GM12878 (cell line): ENCODE measurements around the gene NFE2L1. TPM values are rescaled to one million over a fixed set of nuclear protein-coding genes. Genes with fewer than 3 reads are reported as not detected.

ENCODE experiments used
- ATAC-seq: fragments of 200-7000 bp; cut with Tn5 transposase; 3 replicates; pipeline ENCODE4 v1.9.1; 2020; ENCODE audit warnings: mild to moderate bottlenecking, moderate library complexity
- BruUV-seq: library from RNA; stranded (reverse); fragments of 400-500 nt; replicated peaks from 2 replicates; lab custom pipeline; 2021; lab: Mats Ljungman, UMichigan
- CTCF ChIA-PET: fragments of 300-600 bp; sonication (Branson Sonifier 250); formaldehyde crosslinking; extraction: SDS; loops from one replicate; lab custom pipeline; 2021; ENCODE audit warnings: inconsistent platforms; lab: Yijun Ruan, JAX
- POLR2A ChIA-PET: fragments of 350-600 bp; formaldehyde crosslinking; extraction: SDS; loops from one replicate; lab custom pipeline; 2021; ENCODE audit warnings: inconsistent platforms; lab: Charles Lee
- RAD21 ChIA-PET: fragments of 300-600 bp; sonication (Branson Sonifier 250); formaldehyde crosslinking; loops from one replicate; lab custom pipeline; 2023; ENCODE audit warnings: antibody characterized with exemption; ENCODE audit not compliant: unreplicated experiment; lab: Charles Lee
- SMC1A ChIA-PET: fragments of 300-600 bp; sonication (Branson Sonifier 250); formaldehyde crosslinking; loops from one replicate; lab custom pipeline; 2023; ENCODE audit not compliant: unreplicated experiment, uncharacterized antibody; lab: Charles Lee
- DNase-seq: peaks from one replicate; pipeline ENCODE4 v3.0.0-alpha.2; 2011; ENCODE audit warnings: low read depth, low spot score
- FAIRE-seq: peaks from 3 replicates; lab custom pipeline; 2011; peaks lifted over from hg19 to GRCh38; lab: Jason Lieb, UNC
- H2AFZ ChIP-seq: 2 replicates; pipeline ENCODE4 v1.6.0; 2011; ENCODE audit warnings: low read depth, low read length, control low read depth; ENCODE audit not compliant: control insufficient read depth
- H3K27ac ChIP-seq: 2 replicates; pipeline ENCODE4 v1.5.1; 2011; ENCODE audit warnings: control low read depth; ENCODE audit not compliant: control insufficient read depth, insufficient read depth
- H3K27me3 ChIP-seq, 2 experiments: replicated peaks in 1 of 2; 2 replicates each; pipeline versions ENCODE4 v1.6.0 to v1.6.1; 2011; ENCODE audit warnings: low read length in 1 of 2; ENCODE audit not compliant: control insufficient read depth in 2 of 2, insufficient read depth in 2 of 2
- H3K36me3 ChIP-seq, 2 experiments: 2 replicates each; pipeline ENCODE4 v1.5.1; 2011; ENCODE audit warnings: low read length in 1 of 2; ENCODE audit not compliant: control insufficient read depth in 2 of 2, insufficient read depth in 2 of 2
- H3K4me1 ChIP-seq: 2 replicates; pipeline ENCODE4 v1.6.1; 2011; ENCODE audit warnings: mild to moderate bottlenecking, low read length, moderate library complexity, mixed read lengths; ENCODE audit not compliant: control insufficient read depth, insufficient read depth
- H3K4me2 ChIP-seq: 2 replicates; pipeline ENCODE4 v1.6.0; 2011; ENCODE audit warnings: control low read depth; ENCODE audit not compliant: control insufficient read depth, insufficient read depth
- H3K4me3 ChIP-seq: fragments of 200-600 bp; sonication (generic); 2 replicates; pipeline ENCODE4 v1.5.1; 2016
- H3K79me2 ChIP-seq: 2 replicates; pipeline ENCODE4 v1.6.0; 2011; ENCODE audit warnings: low read length; ENCODE audit not compliant: control insufficient read depth, insufficient read depth
- H3K9ac ChIP-seq: 2 replicates; pipeline ENCODE4 v1.8.0; 2011; ENCODE audit warnings: low read length, control low read depth, mixed read lengths; ENCODE audit not compliant: control insufficient read depth, insufficient read depth
- H3K9me3 ChIP-seq: replicated peaks from 3 replicates; pipeline ENCODE4 v1.5.1; 2011; ENCODE audit warnings: mild to moderate bottlenecking, low read length; ENCODE audit not compliant: control insufficient read depth, insufficient read depth
- H4K20me1 ChIP-seq: 2 replicates; pipeline ENCODE4 v1.6.0; 2011; ENCODE audit not compliant: control insufficient read depth, insufficient read depth
- CHD1 ChIP-seq: IDR thresholded peaks from 2 replicates; pipeline ENCODE4 v1.6.1; 2012; ENCODE audit warnings: low read depth, low read length, improper control_type of control experiment
- HDGF ChIP-seq: fragments of 450-650 bp; IDR thresholded peaks from 2 replicates; pipeline ENCODE4 v1.6.1; 2016; ENCODE audit warnings: antibody characterized with exemption
- IRF3 ChIP-seq: fragments of 450-650 bp; IDR thresholded peaks from 2 replicates; pipeline ENCODE4 v1.6.1; 2014; ENCODE audit warnings: mild to moderate bottlenecking
- PAX8 ChIP-seq: fragments of 450-650 bp; IDR thresholded peaks from 2 replicates; pipeline ENCODE4 v1.6.1; 2017; ENCODE audit warnings: mild to moderate bottlenecking, moderate library complexity
- PBX3 ChIP-seq: IDR thresholded peaks from 2 replicates; pipeline ENCODE4 v1.6.1; 2011; ENCODE audit warnings: mild to moderate bottlenecking, low read depth, low read length, moderate library complexity; ENCODE audit not compliant: insufficient replicate concordance
- RAD21 ChIP-seq: IDR thresholded peaks from 2 replicates; pipeline ENCODE4 v1.6.1; 2011; ENCODE audit warnings: mild to moderate bottlenecking, low read depth, low read length, moderate library complexity; ENCODE audit not compliant: insufficient read depth
- REST ChIP-seq: IDR thresholded peaks from 2 replicates; pipeline ENCODE4 v1.6.1; 2012; ENCODE audit warnings: mild to moderate bottlenecking, low read depth, low read length
- RUNX3 ChIP-seq: IDR thresholded peaks from 2 replicates; pipeline ENCODE4 v1.6.1; 2012; ENCODE audit warnings: low read length, inconsistent platforms
- STAT1 ChIP-seq: fragments of 450-650 bp; conservative IDR thresholded peaks from 2 replicates; pipeline ENCODE4 v1.6.1; 2014; ENCODE audit warnings: antibody characterized with exemption, mild to moderate bottlenecking
- TBL1XR1 ChIP-seq: IDR thresholded peaks from 2 replicates; pipeline ENCODE4 v1.6.1; 2012; ENCODE audit warnings: low read depth, low read length, improper control_type of control experiment
- ZBED1 ChIP-seq: IDR thresholded peaks from 2 replicates; pipeline ENCODE4 v1.6.1; 2016; ENCODE audit warnings: borderline replicate concordance
- ZSCAN29 ChIP-seq: fragments of 450-650 bp; IDR thresholded peaks from 2 replicates; pipeline ENCODE4 v1.6.1; 2017; ENCODE audit warnings: mild to moderate bottlenecking, moderate library complexity
- WGBS: methylation state at CpG from one replicate; pipeline ENCODE4 v1.1.6; 2016; ENCODE audit warnings: low lambda C conversion rate; ENCODE audit not compliant: insufficient replicate concordance, insufficient coverage; ENCODE audit errors: missing lambda C conversion rate; 5-methylcytosine and 5-hydroxymethylcytosine counted together
- in situ Hi-C: fragments of 300-500 bp; cut with MboI; formaldehyde crosslinking; loops from 9 replicates; pipeline ENCODE4 v1.14.3; 2018; ENCODE audit warnings: mixed read lengths
- intact Hi-C: fragments of 100-400 bp; cut with micrococcal nuclease; formaldehyde crosslinking; loops from one replicate; pipeline ENCODE4 v1.14.2; 2022; ENCODE audit not compliant: unreplicated experiment
- polyA plus RNA-seq, 11 experiments: library from polyadenylated mRNA; depleted of rRNA in 4 of 11; unstranded in 6 of 11; stranded (reverse) in 5 of 11; fragments of >200 nt; fragmentation: Nextera tagmentation in 4 of 11; fragmentation: Illumina TruSeq in 1 of 11; extraction: Ambion mirVana in 4 of 11; extraction: Trizol in 1 of 11; gene quantifications; 1 replicate in 1 of 11; 2 replicates in 10 of 11; pipeline versions ENCODE4 v1.2.1 to v1.2.3, GENCODE V29; 2011 to 2016; ENCODE audit warnings: inconsistent platforms in 2 of 11, missing spikeins in 2 of 11, low read depth in 1 of 11
- total RNA-seq, 4 experiments: library from RNA; depleted of rRNA in 3 of 4; stranded (reverse); fragments of >200 nt in 3 of 4; fragmentation: Illumina TruSeq in 1 of 4; extraction: Trizol in 1 of 4; gene quantifications; 2 replicates each; pipeline versions ENCODE4 v1.2.1 to v1.2.3, GENCODE V29; 2013 to 2021
- TF ChIP-seq, protein P1 (sequence below): fragments of 450-650 bp; formaldehyde crosslinking; IDR thresholded peaks from 2 replicates; pipeline ENCODE4 v1.4.0; 2022; ENCODE audit warnings: mild to moderate bottlenecking, moderate library complexity

The NFE2L1 gene
- total and polyA plus RNA-seq, 10 of the 15 experiments (the other 5 are each of a cell fraction or from before 2014, with no cell fraction given), result 3.8 to 104 (median 26.4) TPM

- ATAC-seq, result no peak
- intact Hi-C loops, result no loop called here
- POLR2A ChIA-PET, result interaction anchor here (0.7 to 4.8 kb wide), 14 partner anchors 8 to 530 kb away, joined by 3 to 29 read pairs (median 4); partner anchors contain the start of gene CDK5RAP3
- peak; percentile 47 for TF ChIP-seq PBX3
- no peak for TF ChIP-seq HDGF
- no peak for TF ChIP-seq REST
- no peak for TF ChIP-seq STAT1
- TF ChIP-seq TBL1XR1, result 0 out of 2 replicates have a peak, but pooled peaks have one; percentile 20
- TF ChIP-seq PAX8, result 0 out of 2 replicates have a peak, but pooled peaks have one; percentile 65
- TF ChIP-seq RAD21, result no peak
- no peak for TF ChIP-seq IRF3
- TF ChIP-seq, protein P1, sequence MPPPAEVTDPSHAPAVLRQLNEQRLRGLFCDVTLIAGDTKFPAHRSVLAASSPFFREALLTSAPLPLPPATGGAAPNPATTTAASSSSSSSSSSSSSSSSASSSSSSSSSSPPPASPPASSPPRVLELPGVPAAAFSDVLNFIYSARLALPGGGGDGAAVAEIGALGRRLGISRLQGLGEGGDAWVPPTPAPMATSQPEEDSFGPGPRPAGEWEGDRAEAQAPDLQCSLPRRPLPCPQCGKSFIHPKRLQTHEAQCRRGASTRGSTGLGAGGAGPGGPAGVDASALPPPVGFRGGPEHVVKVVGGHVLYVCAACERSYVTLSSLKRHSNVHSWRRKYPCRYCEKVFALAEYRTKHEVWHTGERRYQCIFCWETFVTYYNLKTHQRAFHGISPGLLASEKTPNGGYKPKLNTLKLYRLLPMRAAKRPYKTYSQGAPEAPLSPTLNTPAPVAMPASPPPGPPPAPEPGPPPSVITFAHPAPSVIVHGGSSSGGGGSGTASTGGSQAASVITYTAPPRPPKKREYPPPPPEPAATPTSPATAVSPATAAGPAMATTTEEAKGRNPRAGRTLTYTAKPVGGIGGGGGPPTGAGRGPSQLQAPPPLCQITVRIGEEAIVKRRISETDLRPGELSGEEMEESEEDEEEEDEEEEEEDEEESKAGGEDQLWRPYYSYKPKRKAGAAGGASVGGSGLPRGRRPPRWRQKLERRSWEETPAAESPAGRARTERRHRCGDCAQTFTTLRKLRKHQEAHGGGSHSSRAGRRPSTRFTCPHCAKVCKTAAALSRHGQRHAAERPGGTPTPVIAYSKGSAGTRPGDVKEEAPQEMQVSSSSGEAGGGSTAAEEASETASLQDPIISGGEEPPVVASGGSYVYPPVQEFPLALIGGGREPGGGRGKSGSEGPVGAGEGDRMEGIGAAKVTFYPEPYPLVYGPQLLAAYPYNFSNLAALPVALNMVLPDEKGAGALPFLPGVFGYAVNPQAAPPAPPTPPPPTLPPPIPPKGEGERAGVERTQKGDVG (CRISPR knock-in tag), result peak; percentile 27; the same call in 1 of the 2 replicates
- TF ChIP-seq ZSCAN29, result no peak
- TF ChIP-seq RUNX3, result no peak
- TF ChIP-seq CHD1, result peak; percentile 41; the same call in 1 of the 2 replicates
- 0 out of 2 replicates have a peak, but pooled peaks have one; percentile 31 for TF ChIP-seq ZBED1
These were observed 932 bp upstream of the NFE2L1 start for GRCh38 chr17:48047113-48047740.

More at GRCh38 chr17:48047113-48047740, 932 bp upstream of the NFE2L1 start:
- no peak for FAIRE-seq
- Histone ChIP-seq H3K79me2 (peaks cover 55% of the 10 kb centered on the region), H3K4me1 (peaks cover 12% of the 10 kb centered on the region; the same call in 1 of the 2 replicates), H3K9ac (peak overlapping the region; percentile 92), H3K9me3 (no peaks in the 10 kb centered on the region), H3K4me3 (peak overlapping the region; percentile 84), H2AFZ (peak overlapping the region; percentile 94), H3K27ac (peak overlapping the region; percentile 93), H3K27me3 (no peaks in the 10 kb centered on the region), H4K20me1 (0 out of 2 replicates have a peak, but pooled peaks cover 4% of the 10 kb centered on the region), H3K36me3 (peaks cover 2 to 16% of the 10 kb centered on the region in 2 experiments; a peak in 2 of 4 replicates), H3K4me2 (peak overlapping the region; percentile 91)
- SMC1A ChIA-PET, result interaction anchor here (0.6 to 5.8 kb wide), 12 partner anchors 9 to 75 kb away, joined by 3 to 39 read pairs (median 4); no protein-coding TSS in a partner anchor
- CTCF ChIA-PET, result interaction anchor here (0.9 to 9.0 kb wide), 13 partner anchors 9 to 76 kb away, joined by 3 to 87 read pairs (median 5); partner anchors contain the start of genes CDK5RAP3 and COPZ2
- BruUV-seq, result TSS peak; percentile 92
- DNase-seq, result no peak
- 1% methylated on average over 26 of the region's 26 CpGs for WGBS
- in situ Hi-C loops, result no loop called here
- RAD21 ChIA-PET, result interaction anchor here (0.7 to 5.8 kb wide), 9 partner anchors 8 to 546 kb away, joined by 3 to 47 read pairs (median 5); partner anchors contain the start of genes CDK5RAP3, COPZ2 and SNX11
